SK-N-MC (cell line): Measurements from ENCODE around the gene GJD3.

Experiments used
- EZH2 ChIP-seq: fragments of 200-600 bp; sonication (generic); IDR thresholded peaks from one replicate; pipeline ENCODE4 v1.6.1; 2017; ENCODE audit warnings: antibody characterized with exemption
- POLR2AphosphoS5 ChIP-seq: IDR thresholded peaks from 2 replicates; pipeline ENCODE4 v1.6.1; 2012; ENCODE audit warnings: mild to moderate bottlenecking, low read depth, low read length, borderline replicate concordance

DNA sequence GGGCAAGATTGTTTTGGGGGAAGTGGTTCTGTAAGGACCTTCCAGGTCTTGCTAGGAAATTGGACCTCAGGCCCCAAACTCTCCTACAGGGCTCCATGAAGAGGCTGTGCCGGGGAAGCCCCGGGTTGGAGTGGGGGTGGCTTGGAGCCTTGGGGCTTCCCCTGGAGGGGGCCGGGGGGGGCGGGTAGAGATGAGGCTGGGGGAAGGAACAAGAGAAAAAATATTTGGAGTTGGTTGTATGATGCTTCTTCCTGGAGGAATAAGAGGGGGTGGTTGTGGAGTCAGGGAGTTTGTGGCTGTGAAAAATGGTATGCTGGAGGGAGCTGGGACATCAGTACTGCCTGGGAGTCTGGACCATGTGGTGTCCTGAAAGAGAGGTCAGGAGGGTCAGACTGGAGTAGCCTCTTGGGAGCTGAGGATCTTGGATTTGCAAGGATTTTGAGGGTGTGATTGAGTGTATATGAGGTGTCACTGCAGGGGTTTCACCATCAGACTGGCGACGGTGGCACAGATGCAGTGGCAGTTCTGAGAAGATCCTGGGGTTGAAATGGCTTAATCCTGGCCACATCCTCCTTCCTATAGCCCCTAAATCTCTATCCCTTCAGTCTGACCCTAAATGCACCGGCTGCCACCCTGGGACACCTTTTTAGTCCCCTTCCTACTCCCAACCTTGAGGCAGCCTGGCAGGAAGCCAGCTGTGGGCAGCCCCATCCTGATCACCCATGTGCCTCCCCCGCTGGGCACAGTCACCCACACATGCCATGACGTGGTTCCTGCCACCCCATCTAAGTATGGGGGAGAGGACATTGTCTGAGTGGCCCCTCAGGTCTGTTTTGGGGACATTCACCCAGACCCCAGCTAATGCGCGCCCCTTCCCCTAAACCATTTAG lies 44.6 kb downstream of the GJD3 start:
- TF ChIP-seq POLR2AphosphoS5, result no peak
- TF ChIP-seq EZH2, result no peak
